HL-60/S4 treated with retinoic acid at 250 ng/mL for 4 days and 3 days (cell line): Measurements from ENCODE around the gene TENM4.

ENCODE experiments used
- in situ Hi-C: fragments of 300-500 bp; cut with MboI; formaldehyde crosslinking; loops from 2 replicates; pipeline ENCODE4 v1.7.0; 2022; ENCODE audit warnings: low sequenced_read_pairs

TENM4 gene

GRCh38 chr11:79392161-79392560 is 48.7 kb downstream of the TENM4 start:
- in situ Hi-C loops: no loop called here

GRCh38 chr11:79390923-79391322 is 49.9 kb downstream of the TENM4 start:
- in situ Hi-C loops: no loop called here

- in situ Hi-C loops: no loop called here
Measured at GRCh38 chr11:79390477-79390876, 50.4 kb downstream of the TENM4 start.

- in situ Hi-C loops: no loop called here
Measured at GRCh38 chr11:79388201-79388600, 52.6 kb downstream of the TENM4 start.

GRCh38 chr11:79383874-79384273 is 57.0 kb downstream of the TENM4 start:
- in situ Hi-C loops: no loop called here

- in situ Hi-C loops: no loop called here
Measured at GRCh38 chr11:79382301-79383050, 58.4 kb downstream of the TENM4 start.

GRCh38 chr11:79381036-79381435 is 59.8 kb downstream of the TENM4 start:
- in situ Hi-C loops: no loop called here

GRCh38 chr11:79377406-79377805 is 63.4 kb downstream of the TENM4 start:
- in situ Hi-C loops: no loop called here

GRCh38 chr11:79375818-79376550 is 64.8 kb downstream of the TENM4 start:
- in situ Hi-C loops: no loop called here

GRCh38 chr11:79374727-79375126 is 66.1 kb downstream of the TENM4 start:
- in situ Hi-C loops: no loop called here

GRCh38 chr11:79371724-79372123 is 69.1 kb downstream of the TENM4 start:
- in situ Hi-C loops: no loop called here

- in situ Hi-C loops: no loop called here
Measured at GRCh38 chr11:79371152-79371551, 69.7 kb downstream of the TENM4 start.

GRCh38 chr11:79369055-79369454 is 71.8 kb downstream of the TENM4 start:
- in situ Hi-C loops: no loop called here

- in situ Hi-C loops: no loop called here
Measured at GRCh38 chr11:79367844-79368243, 73.0 kb downstream of the TENM4 start.

- in situ Hi-C loops: no loop called here
Measured at GRCh38 chr11:79366218-79366617, 74.6 kb downstream of the TENM4 start.

- in situ Hi-C loops: no loop called here
Measured at GRCh38 chr11:79363861-79364378, 76.9 kb downstream of the TENM4 start.

- in situ Hi-C loops: no loop called here
Measured at GRCh38 chr11:79363256-79363655, 77.6 kb downstream of the TENM4 start.

GRCh38 chr11:79362821-79363220 is 78.0 kb downstream of the TENM4 start:
- in situ Hi-C loops: no loop called here

- in situ Hi-C loops: no loop called here
Measured at GRCh38 chr11:79362206-79362757, 78.5 kb downstream of the TENM4 start.

GRCh38 chr11:79358258-79358657 is 82.6 kb downstream of the TENM4 start:
- in situ Hi-C loops: no loop called here

GRCh38 chr11:79353706-79354105 is 87.1 kb downstream of the TENM4 start:
- in situ Hi-C loops: no loop called here

- in situ Hi-C loops: no loop called here
Measured at GRCh38 chr11:79352349-79352703, 88.5 kb downstream of the TENM4 start.
